Keratinocyte (primary cell): ENCODE data around the gene CTSZ. TPM values are rescaled to one million over a fixed set of nuclear protein-coding genes. Genes with fewer than 3 reads are reported as not detected.

Experiments
- DNase-seq: peaks from one replicate; pipeline ENCODE4 v3.0.0-alpha.2; 2011; ENCODE audit warnings: low read depth, missing footprints, low spot score
- FAIRE-seq: peaks from 2 replicates; lab custom pipeline; 2011; peaks lifted over from hg19 to GRCh38; lab: Jason Lieb, UNC
- H2AFZ ChIP-seq: 2 replicates; pipeline ENCODE4 v1.6.0; 2012; ENCODE audit warnings: low read length, control low read depth, inconsistent platforms; ENCODE audit not compliant: control insufficient read depth
- H3K27ac ChIP-seq: 2 replicates; pipeline ENCODE4 v1.5.1; 2011; ENCODE audit warnings: low read length; ENCODE audit not compliant: control insufficient read depth, insufficient read depth
- H3K27me3 ChIP-seq: 3 replicates; pipeline ENCODE4 v1.6.0; 2011; ENCODE audit warnings: low read length; ENCODE audit not compliant: control insufficient read depth, insufficient read depth; ENCODE audit errors: extremely low read depth
- H3K36me3 ChIP-seq, 2 experiments: 2 replicates in 1 of 2; 3 replicates in 1 of 2; pipeline ENCODE4 v1.5.1; 2011; ENCODE audit warnings: low read length in 2 of 2, mild to moderate bottlenecking in 1 of 2; ENCODE audit not compliant: control insufficient read depth in 2 of 2, insufficient read depth in 2 of 2; ENCODE audit errors: extremely low read depth in 1 of 2
- H3K4me1 ChIP-seq: 3 replicates; pipeline ENCODE4 v1.5.1; 2011; ENCODE audit warnings: low read length; ENCODE audit not compliant: control insufficient read depth, insufficient read depth; ENCODE audit errors: extremely low read depth
- H3K4me2 ChIP-seq: 3 replicates; pipeline ENCODE4 v1.6.0; 2011; ENCODE audit warnings: low read depth, low read length; ENCODE audit not compliant: control insufficient read depth, insufficient read depth; ENCODE audit errors: extremely low read depth
- H3K4me3 ChIP-seq, 3 experiments: fragments of 200-600 bp in 1 of 3; sonication (generic) in 1 of 3; 2 replicates in 2 of 3; 3 replicates in 1 of 3; pipeline ENCODE4 v1.5.1; 2011 to 2016; ENCODE audit warnings: low read length in 3 of 3, mild to moderate bottlenecking in 3 of 3, control low read depth in 2 of 3, inconsistent platforms in 1 of 3, low read depth in 1 of 3, mixed read lengths in 1 of 3, mixed run types in 1 of 3, moderate library complexity in 1 of 3; ENCODE audit not compliant: control insufficient read depth in 2 of 3, insufficient read depth in 2 of 3; ENCODE audit errors: extremely low read depth in 1 of 3
- H3K79me2 ChIP-seq: 2 replicates; pipeline ENCODE4 v1.6.0; 2012; ENCODE audit warnings: low read length; ENCODE audit not compliant: control insufficient read depth, insufficient read depth
- H3K9ac ChIP-seq: 3 replicates; pipeline ENCODE4 v1.6.0; 2011; ENCODE audit warnings: low read length; ENCODE audit not compliant: control insufficient read depth, insufficient read depth; ENCODE audit errors: extremely low read depth
- H3K9me1 ChIP-seq: 3 replicates; pipeline ENCODE4 v1.6.0; 2011; ENCODE audit warnings: low read length; ENCODE audit not compliant: control insufficient read depth, insufficient read depth; ENCODE audit errors: extremely low read depth
- H3K9me3 ChIP-seq: 2 replicates; pipeline ENCODE4 v1.5.1; 2012; ENCODE audit warnings: low read depth, low read length; ENCODE audit not compliant: control insufficient read depth
- H4K20me1 ChIP-seq: 3 replicates; pipeline ENCODE4 v1.6.0; 2011; ENCODE audit warnings: low read length; ENCODE audit not compliant: control insufficient read depth, insufficient read depth; ENCODE audit errors: extremely low read depth
- CTCF ChIP-seq, 3 experiments: IDR thresholded peaks in 1 of 3; conservative IDR thresholded peaks in 1 of 3; optimal IDR thresholded peaks in 1 of 3; 2 replicates in 2 of 3; 3 replicates in 1 of 3; pipeline versions ENCODE3 to v1.5.1; 2011; ENCODE audit warnings: low read length in 3 of 3, mild to moderate bottlenecking in 3 of 3, moderate library complexity in 2 of 3, control low read depth in 1 of 3, inconsistent platforms in 1 of 3; ENCODE audit not compliant: insufficient read depth in 2 of 3; ENCODE audit errors: extremely low read depth in 1 of 3
- EZH2 ChIP-seq: IDR thresholded peaks from one replicate; pipeline ENCODE4 v1.6.1; 2012; ENCODE audit warnings: inconsistent platforms, mild to moderate bottlenecking, low read length, moderate library complexity
- dilution Hi-C: fragments of 300-500 bp; cut with MboI; formaldehyde crosslinking; loops from one replicate; pipeline ENCODE4 v1.7.0; 2020; ENCODE audit warnings: low sequenced_read_pairs; ENCODE audit not compliant: extremely low pct_ligation_motif_present
- polyA plus RNA-seq, 5 experiments: library from polyadenylated mRNA; depleted of rRNA in 3 of 5; stranded (reverse) in 3 of 5; stranded (forward) in 1 of 5; unstranded in 1 of 5; fragments of >200 nt; gene quantifications; 1 replicate in 1 of 5; 2 replicates in 3 of 5; 3 replicates in 1 of 5; pipeline versions ENCODE4 v1.2.1 to v1.2.3, GENCODE V29; 2011 to 2012; ENCODE audit warnings: missing spikeins in 2 of 5, low read depth in 1 of 5, low replicate concordance in 1 of 5

CTSZ gene
- polyA plus RNA-seq, 1 donor (not counting 4 experiments of a cell fraction or from before 2014, with no cell fraction given): 138 TPM

GRCh38 chr20:59001068-59001448 lies 6.0 kb downstream of the CTSZ start:
- Histone ChIP-seq H3K4me3 (no peak overlapping the region), H3K9ac (no peak overlapping the region), H3K9me3 (no peaks in the 10 kb centered on the region), H3K9me1 (no peaks in the 10 kb centered on the region), H3K36me3 (peaks cover 13 to 29% of the 10 kb centered on the region in 2 experiments), H3K4me2 (no peak overlapping the region), H3K27ac (no peak overlapping the region), H3K27me3 (no peaks in the 10 kb centered on the region), H4K20me1 (no peaks in the 10 kb centered on the region), H2AFZ (no peak overlapping the region), H3K4me1 (peaks cover 10% of the 10 kb centered on the region), H3K79me2 (peaks cover 9% of the 10 kb centered on the region)
- DNase-seq (no peak), FAIRE-seq (no peak)
- no peak for TF ChIP-seq CTCF (optimal IDR thresholded peaks at IDR 0.05 in 1 of 3, IDR thresholded peaks at IDR 0.05 in 1 of 3, conservative IDR thresholded peaks at IDR 0.05 in 1 of 3; ENCODE audit: extremely low read depth in 1 of 3, insufficient read depth in 2 of 3, low read length in 3 of 3)
- dilution Hi-C loops: no loop called here

GRCh38 chr20:59000326-59000725 lies 6.7 kb downstream of the CTSZ start:
- Histone ChIP-seq H3K4me2 (no peak overlapping the region), H4K20me1 (no peaks in the 10 kb centered on the region), H3K9me1 (no peaks in the 10 kb centered on the region), H3K4me3 (no peak overlapping the region), H2AFZ (no peak overlapping the region), H3K27ac (no peak overlapping the region), H3K27me3 (no peaks in the 10 kb centered on the region), H3K79me2 (peaks cover 4% of the 10 kb centered on the region), H3K9ac (no peak overlapping the region), H3K9me3 (no peaks in the 10 kb centered on the region), H3K4me1 (peaks cover 3% of the 10 kb centered on the region), H3K36me3 (peaks cover 18 to 34% of the 10 kb centered on the region in 2 experiments)
- DNase-seq: no peak
- dilution Hi-C loops: no loop called here
- TF ChIP-seq EZH2 (no peak), CTCF (optimal IDR thresholded peaks at IDR 0.05 in 1 of 3, IDR thresholded peaks at IDR 0.05 in 1 of 3, conservative IDR thresholded peaks at IDR 0.05 in 1 of 3; ENCODE audit: extremely low read depth in 1 of 3, insufficient read depth in 2 of 3, low read length in 3 of 3) (no peak)
- no peak for FAIRE-seq
